Ovary (tissue), 9 donors: ENCODE results near the gene PAM. TPM values are rescaled to one million over a fixed set of nuclear protein-coding genes. Genes with fewer than 3 reads are reported as not detected.
"Not testable (repeated sequence)": the region's sequence is repeated elsewhere in the genome, so short reads cannot be mapped to it uniquely, and the experiment has no call there.

Experiments
- DNase-seq, 5 donors: peaks; one replicate each; pipeline ENCODE4 v3.0.0-alpha.2; 2019 to 2020
- H3K27ac ChIP-seq, 2 donors: fragments of 200-600 bp; one replicate each; pipeline versions ENCODE4 v1.5.1 to v1.8.0; 2019 to 2022
- H3K27me3 ChIP-seq: fragments of 200-600 bp; one replicate; pipeline ENCODE4 v1.8.0; 2022
- H3K36me3 ChIP-seq: fragments of 200-600 bp; sonication (generic); one replicate; pipeline ENCODE4 v1.5.1; 2019
- H3K4me1 ChIP-seq: one replicate; pipeline ENCODE4 v1.8.1; 2013; ENCODE audit warnings: mild to moderate bottlenecking, moderate library complexity; ENCODE audit not compliant: insufficient read depth
- H3K4me3 ChIP-seq: fragments of 200-600 bp; sonication (generic); one replicate; pipeline ENCODE4 v1.5.1; 2017
- H3K9me3 ChIP-seq, 2 donors: fragments of 200-600 bp in 1 of 2; sonication (generic) in 1 of 2; one replicate each; pipeline versions ENCODE4 v1.5.1 to v1.8.1; 2013 to 2019; ENCODE audit warnings: mild to moderate bottlenecking in 1 of 2, moderate library complexity in 1 of 2
- EP300 ChIP-seq: sonication (generic); formaldehyde crosslinking; IDR thresholded peaks from one replicate; pipeline ENCODE4 v1.6.1; 2017; ENCODE audit warnings: antibody characterized with exemption
- POLR2A ChIP-seq: fragments of 450-650 bp; IDR thresholded peaks from one replicate; pipeline ENCODE4 v1.6.1; 2017; ENCODE audit warnings: antibody characterized with exemption, mild to moderate bottlenecking, moderate library complexity
- WGBS, 3 donors: extraction: QIAGEN DNeasy Blood & Tissue Kit in 1 of 3; methylation state at CpG; one replicate each; pipeline versions ENCODE4 v1.1.5 to v1.1.7; 2013 to 2017; 5-methylcytosine and 5-hydroxymethylcytosine counted together
- intact Hi-C, 4 donors: fragments of 100-400 bp; cut with DNase I; formaldehyde crosslinking; loops; one replicate each; pipeline versions ENCODE4 v1.11.0 to v1.15.1; 2022 to 2023
- polyA plus RNA-seq, 2 donors: library from polyadenylated mRNA; stranded (reverse); fragments of 200-250 nt in 1 of 2; fragments of 350-450 nt in 1 of 2; fragmentation: Illumina TruSeq in 1 of 2; extraction: RNeasy Lipid Tissue Mini Kit (QIAGEN cat#74804) in 1 of 2; gene quantifications; one replicate each; pipeline ENCODE4 v1.2.3, GENCODE V29; 2013 to 2014
- total RNA-seq, 7 donors: library from RNA; depleted of rRNA in 2 of 7; stranded (reverse); fragments of >200 nt in 2 of 7; fragmentation: NEBNext Ultra II Directional in 3 of 7; extraction: Animal tissue kit (Norgen Biotek cat#: 25700) in 3 of 7; gene quantifications; one replicate each; pipeline versions ENCODE4 v1.1.0 to v1.2.4, GENCODE V29; 2016 to 2023
- TF ChIP-seq, protein P1 (sequence below), 3 donors: fragments of 450-650 bp in 2 of 3; fragments of 200-600 bp in 1 of 3; IDR thresholded peaks; one replicate each; pipeline versions ENCODE4 v1.5.1 to v1.8.0; 2016 to 2022; ENCODE audit warnings: antibody characterized with exemption in 3 of 3, mild to moderate bottlenecking in 1 of 3
- donor health status: DM: no; HTN: no; CAD: no; lungs with moderate emphysema.
- donor health status: DM: no; HTN: no; CAD: no.
- donor health status: Bipolar disorder and iron deficiency.
- donor health status: DM: yes; HTN: yes; CAD: no.
- donor health status: DM: no; HTN: no; CAD: no.
- donor health status: DM: yes; HTN: yes; CAD: no.

Gene PAM
- total and polyA plus RNA-seq, 9 donors = 124 to 431 (median 187) TPM

DNA sequence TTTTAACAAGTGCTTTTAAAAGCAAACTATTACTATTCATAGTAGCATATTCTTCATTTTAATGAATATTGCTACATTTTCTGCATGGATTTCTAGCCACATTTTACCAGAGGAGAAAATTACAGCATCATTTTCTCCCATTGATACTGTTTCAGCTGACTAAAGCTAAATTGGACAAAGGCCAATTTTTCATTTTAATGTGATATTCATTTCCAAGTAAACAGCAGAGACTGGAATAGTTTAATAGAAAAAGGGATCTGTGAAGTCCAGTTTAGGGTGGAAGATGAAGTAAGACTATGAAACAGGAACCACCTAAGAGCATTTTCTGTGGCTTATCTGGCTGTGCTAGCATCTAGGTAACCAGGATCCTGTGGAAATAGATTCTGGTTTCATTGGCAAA, 236.7 kb downstream of the PAM start:
- TF ChIP-seq EP300 (no peak), POLR2A (no peak)
- TF ChIP-seq, protein P1, sequence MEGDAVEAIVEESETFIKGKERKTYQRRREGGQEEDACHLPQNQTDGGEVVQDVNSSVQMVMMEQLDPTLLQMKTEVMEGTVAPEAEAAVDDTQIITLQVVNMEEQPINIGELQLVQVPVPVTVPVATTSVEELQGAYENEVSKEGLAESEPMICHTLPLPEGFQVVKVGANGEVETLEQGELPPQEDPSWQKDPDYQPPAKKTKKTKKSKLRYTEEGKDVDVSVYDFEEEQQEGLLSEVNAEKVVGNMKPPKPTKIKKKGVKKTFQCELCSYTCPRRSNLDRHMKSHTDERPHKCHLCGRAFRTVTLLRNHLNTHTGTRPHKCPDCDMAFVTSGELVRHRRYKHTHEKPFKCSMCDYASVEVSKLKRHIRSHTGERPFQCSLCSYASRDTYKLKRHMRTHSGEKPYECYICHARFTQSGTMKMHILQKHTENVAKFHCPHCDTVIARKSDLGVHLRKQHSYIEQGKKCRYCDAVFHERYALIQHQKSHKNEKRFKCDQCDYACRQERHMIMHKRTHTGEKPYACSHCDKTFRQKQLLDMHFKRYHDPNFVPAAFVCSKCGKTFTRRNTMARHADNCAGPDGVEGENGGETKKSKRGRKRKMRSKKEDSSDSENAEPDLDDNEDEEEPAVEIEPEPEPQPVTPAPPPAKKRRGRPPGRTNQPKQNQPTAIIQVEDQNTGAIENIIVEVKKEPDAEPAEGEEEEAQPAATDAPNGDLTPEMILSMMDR (IDR thresholded peaks at IDR 0.05) = no peak
- no peak for DNase-seq
- no peaks in the 10 kb centered on the region for H3K4me1 ChIP-seq
- intact Hi-C loops = no loop called here
- H3K9me3 ChIP-seq = no peaks in the 10 kb centered on the region
- no peak overlapping the region for H3K27ac ChIP-seq
- no peaks in the 10 kb centered on the region for H3K36me3 ChIP-seq
- no peak overlapping the region for H3K4me3 ChIP-seq
- H3K27me3 ChIP-seq = no peaks in the 10 kb centered on the region

GRCh38 chr5:102996011-102996575, 241.0 kb downstream of the PAM start:
- Histone ChIP-seq H3K27me3 (no peaks in the 10 kb centered on the region), H3K9me3 (no peaks in the 10 kb centered on the region), H3K27ac (no peak overlapping the region), H3K36me3 (no peaks in the 10 kb centered on the region), H3K4me3 (no peak overlapping the region), H3K4me1 (no peaks in the 10 kb centered on the region)
- whole genome bisulfite sequencing, 3 donors = 92 to 99% (median 93%) methylated on average over 1 of the region's 1 CpG
- intact Hi-C loops = no loop called here
- DNase-seq = no peak
- TF ChIP-seq, protein P1 (IDR thresholded peaks at IDR 0.05) = no peak
- TF ChIP-seq EP300 (no peak), POLR2A (no peak)

DNA sequence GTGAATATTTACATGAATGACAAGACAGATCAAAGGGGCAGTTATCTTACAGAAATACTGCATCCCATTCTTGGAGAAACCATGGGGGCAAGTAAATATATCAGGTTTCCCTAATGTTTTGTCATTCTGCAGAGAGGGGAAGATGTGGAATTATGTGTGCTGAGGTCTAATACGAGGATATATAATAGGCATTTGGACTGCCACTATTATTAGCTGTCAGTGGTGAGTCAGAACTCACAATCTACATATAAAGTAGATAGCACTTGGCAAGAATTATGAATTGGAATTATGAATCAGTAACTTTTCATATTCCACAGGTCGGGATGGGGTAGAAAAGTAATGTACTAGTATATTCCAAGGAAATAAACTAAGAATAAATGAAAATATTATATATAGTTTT, 243.1 kb downstream of the PAM start:
- no peaks in the 10 kb centered on the region for H3K27me3 ChIP-seq
- 46 to 77% (median 55%) methylated on average over 2 of the region's 2 CpGs for WGBS, 3 donors
- no peaks in the 10 kb centered on the region for H3K36me3 ChIP-seq
- no peak overlapping the region for H3K27ac ChIP-seq
- no peak for TF ChIP-seq EP300
- TF ChIP-seq, protein P1 (IDR thresholded peaks at IDR 0.05) = no peak
- TF ChIP-seq POLR2A = no peak
- no peak for DNase-seq
- no peak overlapping the region for H3K4me3 ChIP-seq
- no peaks in the 10 kb centered on the region for H3K4me1 ChIP-seq
- no peaks in the 10 kb centered on the region for H3K9me3 ChIP-seq
- intact Hi-C loops = no loop called here

GRCh38 chr5:102999191-102999590, 244.1 kb downstream of the PAM start:
- intact Hi-C loops = no loop called here
- Histone ChIP-seq H3K4me1 (no peaks in the 10 kb centered on the region), H3K27ac (no peak overlapping the region), H3K36me3 (no peaks in the 10 kb centered on the region), H3K4me3 (no peak overlapping the region), H3K27me3 (no peaks in the 10 kb centered on the region), H3K9me3 (no peaks in the 10 kb centered on the region)
- TF ChIP-seq, protein P1 (IDR thresholded peaks at IDR 0.05) = no peak
- TF ChIP-seq POLR2A = no peak
- no peak for TF ChIP-seq EP300
- 96 to 98% (median 96%) methylated on average over 3 of the region's 3 CpGs for WGBS, 3 donors
- no peak for DNase-seq

DNA sequence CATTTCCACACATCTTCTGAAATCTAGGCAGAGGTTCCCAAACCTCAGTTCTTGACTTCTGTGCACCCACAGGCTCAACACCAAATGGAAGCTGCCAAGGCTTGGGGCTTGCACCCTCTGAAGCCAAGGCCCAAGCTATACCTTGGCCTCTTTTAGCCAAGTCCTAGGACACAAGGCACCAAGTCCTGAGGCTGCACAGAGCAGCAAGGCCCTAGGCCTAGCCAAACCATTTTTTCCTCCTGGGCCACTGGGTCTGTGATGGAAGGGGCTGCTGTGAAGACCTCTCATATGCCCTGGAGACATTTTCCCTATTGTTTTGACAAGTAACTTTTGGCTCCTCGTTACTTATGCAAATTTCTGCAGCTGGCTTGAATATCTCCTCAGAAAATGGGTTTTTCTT, 244.5 kb downstream of the PAM start:
- H3K4me3 ChIP-seq, DNase-seq, H3K9me3 ChIP-seq, H3K36me3 ChIP-seq, intact Hi-C loops, H3K27ac ChIP-seq, H3K27me3 ChIP-seq, H3K4me1 ChIP-seq: not testable (repeated sequence)
- 94 to 100% (median 94%) methylated on average over 1 of the region's 1 CpG for WGBS, 3 donors
